ENCODE results near the gene GAS1. TPM values are rescaled to one million over a fixed set of nuclear protein-coding genes. Genes with fewer than 3 reads are reported as not detected.

The GAS1 gene
- total and polyA plus RNA-seq, 2 of the 8 experiments (the other 6 are each of a cell fraction or from before 2014, with no cell fraction given), result 2.8 to 5.7 TPM

- TF ChIP-seq CHD2 (IDR thresholded peaks at IDR 0.05; ENCODE audit: low read length), result no peak
Observed at GRCh38 chr9:86953181-86953580, 5.9 kb upstream of the GAS1 start (continued).
